Keratinocyte (primary cell): ENCODE results near the gene PSMB9.

Experiments
- CTCF ChIP-seq, 3 experiments: IDR thresholded peaks in 1 of 3; conservative IDR thresholded peaks in 1 of 3; optimal IDR thresholded peaks in 1 of 3; 2 replicates in 2 of 3; 3 replicates in 1 of 3; pipeline versions ENCODE3 to v1.5.1; 2011; ENCODE audit warnings: low read length in 3 of 3, mild to moderate bottlenecking in 3 of 3, moderate library complexity in 2 of 3, control low read depth in 1 of 3, inconsistent platforms in 1 of 3; ENCODE audit not compliant: insufficient read depth in 2 of 3; ENCODE audit errors: extremely low read depth in 1 of 3
- EZH2 ChIP-seq: IDR thresholded peaks from one replicate; pipeline ENCODE4 v1.6.1; 2012; ENCODE audit warnings: inconsistent platforms, mild to moderate bottlenecking, low read length, moderate library complexity

DNA sequence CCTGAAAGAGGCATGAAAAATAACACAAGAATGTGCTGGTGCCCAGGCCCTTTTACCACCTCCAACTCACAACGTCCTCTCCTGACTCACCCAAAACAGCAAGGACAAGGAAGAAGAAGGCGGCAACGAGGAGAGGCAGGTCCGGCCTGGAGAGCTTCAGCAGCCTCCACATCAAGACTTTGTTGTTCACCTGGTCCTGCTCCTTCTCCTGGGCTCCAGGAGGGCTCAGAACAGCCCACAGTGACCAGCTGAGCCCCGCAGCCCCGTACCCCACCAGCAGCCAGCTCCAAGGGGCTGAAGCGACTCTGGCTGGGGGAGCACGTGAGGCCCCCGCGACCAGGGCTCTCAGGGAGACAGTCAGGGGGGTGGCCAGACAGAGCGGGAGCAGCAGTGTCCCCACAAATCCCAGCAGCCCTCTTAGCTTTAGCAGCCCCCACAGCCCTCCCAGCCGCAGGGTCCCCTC is 16.3 kb upstream of the PSMB9 start:
- TF ChIP-seq EZH2: no peak
- no peak for TF ChIP-seq CTCF (optimal IDR thresholded peaks at IDR 0.05 in 1 of 3, IDR thresholded peaks at IDR 0.05 in 1 of 3, conservative IDR thresholded peaks at IDR 0.05 in 1 of 3; ENCODE audit: extremely low read depth in 1 of 3, insufficient read depth in 2 of 3, low read length in 3 of 3)
